K562 (cell line): ENCODE data around the gene PTP4A2. TPM values are rescaled to one million over a fixed set of nuclear protein-coding genes. Genes with fewer than 3 reads are reported as not detected.

Source experiments
- ATAC-seq: fragments of 200-7000 bp; cut with Tn5 transposase; 3 replicates; pipeline ENCODE4 v1.9.1; 2020; ENCODE audit warnings: moderate library complexity
- BruUV-seq: library from RNA; stranded (reverse); fragments of 400-500 nt; replicated peaks from 2 replicates; lab custom pipeline; 2021; lab: Mats Ljungman, UMichigan
- CTCF ChIA-PET: fragments of 300-600 bp; formaldehyde crosslinking; extraction: SDS; loops from one replicate; lab custom pipeline; 2021; ENCODE audit warnings: low intra/inter-chr PET ratio; lab: Yijun Ruan, JAX
- POLR2A ChIA-PET: fragments of 300-600, 350-650 bp; sonication (Branson Sonifier 250); formaldehyde crosslinking; extraction: SDS; loops from one replicate; lab custom pipeline; 2021; ENCODE audit warnings: antibody characterized with exemption, inconsistent platforms; lab: Yijun Ruan, JAX
- DNase-seq, 4 experiments: peaks; one replicate each; pipeline versions ENCODE4 v3.0.0 to v3.0.0-alpha.2; 2011 to 2018; ENCODE audit warnings: low spot score in 3 of 4, mixed read lengths in 3 of 4; ENCODE audit errors: extremely low read depth in 1 of 4
- FAIRE-seq: peaks from 2 replicates; lab custom pipeline; 2011; peaks lifted over from hg19 to GRCh38; lab: Jason Lieb, UNC
- H2AFZ ChIP-seq: 2 replicates; pipeline ENCODE4 v1.6.0; 2011; ENCODE audit warnings: low read depth, low read length, control low read depth, inconsistent platforms
- H3K27ac ChIP-seq: fragments of 200-600 bp; 3 replicates; pipeline ENCODE4 v1.8.0; 2011; ENCODE audit warnings: low read depth, mild to moderate bottlenecking, control low read depth, inconsistent platforms, low read length, moderate library complexity, mixed read lengths; ENCODE audit errors: extremely low read depth
- H3K27me3 ChIP-seq, 2 experiments: fragments of 300-600 bp in 1 of 2; 2 replicates in 1 of 2; 3 replicates in 1 of 2; pipeline versions ENCODE4 v1.6.0 to v1.8.0; 2011; ENCODE audit warnings: inconsistent platforms in 2 of 2, low read length in 2 of 2, mild to moderate bottlenecking in 1 of 2, mixed read lengths in 1 of 2, moderate library complexity in 1 of 2; ENCODE audit not compliant: control insufficient read depth in 2 of 2, insufficient read depth in 2 of 2
- H3K36me3 ChIP-seq: fragments of 300-600 bp; 3 replicates; pipeline ENCODE4 v1.8.0; 2011; ENCODE audit warnings: mild to moderate bottlenecking, low read length, inconsistent platforms; ENCODE audit not compliant: control insufficient read depth, insufficient read depth
- H3K4me1 ChIP-seq, 2 experiments: fragments of 200-600 bp in 1 of 2; replicated peaks in 1 of 2; 2 replicates in 1 of 2; 3 replicates in 1 of 2; pipeline versions ENCODE4 v1.5.1 to v1.8.0; 2011; ENCODE audit warnings: inconsistent platforms in 2 of 2, low read length in 2 of 2, mild to moderate bottlenecking in 1 of 2, mixed read lengths in 1 of 2, moderate library complexity in 1 of 2; ENCODE audit not compliant: control insufficient read depth in 2 of 2, insufficient read depth in 2 of 2
- H3K4me2 ChIP-seq: 2 replicates; pipeline ENCODE4 v1.6.1; 2011; ENCODE audit warnings: low read length, control low read depth, inconsistent platforms, mixed read lengths; ENCODE audit not compliant: insufficient read depth
- H3K4me3 ChIP-seq: fragments of 200-600 bp; sonication (generic), shearing (Covaris generic); 2 replicates; pipeline ENCODE4 v1.5.1; 2016; ENCODE audit warnings: control low read depth, inconsistent platforms
- H3K79me2 ChIP-seq: fragments of 200-600 bp; 3 replicates; pipeline ENCODE4 v1.8.0; 2011; ENCODE audit warnings: low read length, inconsistent platforms; ENCODE audit not compliant: control insufficient read depth, insufficient read depth
- H3K9ac ChIP-seq, 2 experiments: 2 replicates each; pipeline versions ENCODE4 v1.6.0 to v1.6.1; 2011; ENCODE audit warnings: low read depth in 2 of 2, low read length in 2 of 2, control low read depth in 1 of 2, inconsistent platforms in 1 of 2, mild to moderate bottlenecking in 1 of 2, mixed read lengths in 1 of 2; ENCODE audit not compliant: insufficient read depth in 1 of 2
- H3K9me1 ChIP-seq: one replicate; pipeline ENCODE4 v1.6.0; 2011; ENCODE audit warnings: inconsistent platforms, mild to moderate bottlenecking, low read length, moderate library complexity; ENCODE audit not compliant: control insufficient read depth, insufficient read depth
- H3K9me3 ChIP-seq: replicated peaks from 2 replicates; pipeline ENCODE4 v1.5.1; 2011; ENCODE audit warnings: low read depth, low read length, inconsistent platforms; ENCODE audit not compliant: control insufficient read depth, insufficient read depth
- H4K20me1 ChIP-seq: replicated peaks from 2 replicates; pipeline ENCODE4 v1.6.1; 2011; ENCODE audit warnings: low read length, inconsistent platforms, mixed read lengths; ENCODE audit not compliant: control insufficient read depth, insufficient read depth
- ATF7 ChIP-seq: fragments of 450-650 bp; IDR thresholded peaks from 2 replicates; pipeline ENCODE4 v1.7.1; 2014; ENCODE audit warnings: mild to moderate bottlenecking, moderate library complexity
- CEBPG ChIP-seq, 3 experiments: fragments of 200-800 bp in 1 of 3; sonication (Bioruptor generic) in 1 of 3; sonication (generic) in 1 of 3; formaldehyde crosslinking in 1 of 3; IDR thresholded peaks in 2 of 3; conservative IDR thresholded peaks in 1 of 3; 2 replicates each; pipeline versions ENCODE4 v1.6.1 to v1.8.0; 2016 to 2022; ENCODE audit warnings: missing compliant biosample characterization in 2 of 3, missing genetic modification characterization in 2 of 3, mild to moderate bottlenecking in 1 of 3, missing genetic modification reagents in 1 of 3
- EP400 ChIP-seq: fragments of 450-650 bp; IDR thresholded peaks from 2 replicates; pipeline ENCODE4 v1.6.1; 2017; ENCODE audit warnings: antibody characterized with exemption, mild to moderate bottlenecking, moderate library complexity
- GATAD2A ChIP-seq: fragments of 450-650 bp; IDR thresholded peaks from 2 replicates; pipeline ENCODE4 v1.6.1; 2017
- NR2C2 ChIP-seq, 2 experiments: fragments of 200-800 bp in 1 of 2; sonication (Bioruptor generic) in 1 of 2; sonication (generic) in 1 of 2; formaldehyde crosslinking in 1 of 2; IDR thresholded peaks; 2 replicates each; pipeline versions ENCODE4 v1.6.1 to v1.8.0; 2016 to 2022; ENCODE audit warnings: mild to moderate bottlenecking in 1 of 2, missing compliant biosample characterization in 1 of 2, missing genetic modification characterization in 1 of 2, missing genetic modification reagents in 1 of 2
- ZNF583 ChIP-seq: fragments of 250-450 bp; sonication (Bioruptor Pico); IDR thresholded peaks from 2 replicates; pipeline ENCODE4 v1.4.0; 2020
- WGBS: fragments of 100-300 bp; shearing (Covaris generic); methylation state at CpG from one replicate; pipeline ENCODE4 v1.1.6; 2016; ENCODE audit warnings: low coverage, mixed read lengths; ENCODE audit not compliant: insufficient coverage; ENCODE audit errors: missing lambda C conversion rate; 5-methylcytosine and 5-hydroxymethylcytosine counted together
- in situ Hi-C: fragments of 300-500 bp; cut with MboI; formaldehyde crosslinking; loops from 4 replicates; pipeline ENCODE4 v1.15.0; 2018; ENCODE audit warnings: inconsistent platforms, mixed read lengths
- intact Hi-C: fragments of 100-400 bp; cut with micrococcal nuclease; formaldehyde crosslinking; loops from 2 replicates; pipeline ENCODE4 v1.14.2; 2022
- polyA plus RNA-seq, 8 experiments: library from polyadenylated mRNA; depleted of rRNA in 4 of 8; stranded (reverse) in 5 of 8; unstranded in 3 of 8; fragments of >200 nt; fragmentation: Nextera tagmentation in 2 of 8; fragmentation: Illumina TruSeq in 1 of 8; extraction: Ambion mirVana in 2 of 8; extraction: Trizol in 1 of 8; gene quantifications; 2 replicates each; pipeline versions ENCODE4 v1.2.1 to v1.2.3, GENCODE V29; 2011 to 2014; ENCODE audit warnings: inconsistent platforms in 1 of 8, missing spikeins in 1 of 8
- total RNA-seq, 7 experiments: library from RNA; depleted of rRNA in 6 of 7; stranded (reverse); fragments of >200 nt in 6 of 7; fragmentation: Illumina TruSeq in 2 of 7; extraction: Trizol in 2 of 7; gene quantifications; 2 replicates each; pipeline versions ENCODE4 v1.2.1 to v1.2.3, GENCODE V29; 2011 to 2021; ENCODE audit warnings: low replicate concordance in 1 of 7
- TF ChIP-seq, protein P1 (sequence below), 2 experiments: fragments of 450-650 bp in 1 of 2; sonication (generic) in 1 of 2; formaldehyde crosslinking in 1 of 2; IDR thresholded peaks in 1 of 2; conservative IDR thresholded peaks in 1 of 2; 2 replicates each; pipeline versions ENCODE4 v1.6.1 to v1.8.1; 2016 to 2023; ENCODE audit warnings: mild to moderate bottlenecking in 2 of 2, moderate library complexity in 2 of 2, inconsistent platforms in 1 of 2, missing genetic modification reagents in 1 of 2
- TF ChIP-seq, protein P2 (sequence below): fragments of 450-650 bp; IDR thresholded peaks from 2 replicates; pipeline ENCODE4 v1.7.0; 2016; ENCODE audit warnings: borderline replicate concordance

PTP4A2 gene
- total and polyA plus RNA-seq, 9 of the 15 experiments (the other 6 are each of a cell fraction or from before 2014, with no cell fraction given), result 197 to 870 (median 480) TPM

DNA sequence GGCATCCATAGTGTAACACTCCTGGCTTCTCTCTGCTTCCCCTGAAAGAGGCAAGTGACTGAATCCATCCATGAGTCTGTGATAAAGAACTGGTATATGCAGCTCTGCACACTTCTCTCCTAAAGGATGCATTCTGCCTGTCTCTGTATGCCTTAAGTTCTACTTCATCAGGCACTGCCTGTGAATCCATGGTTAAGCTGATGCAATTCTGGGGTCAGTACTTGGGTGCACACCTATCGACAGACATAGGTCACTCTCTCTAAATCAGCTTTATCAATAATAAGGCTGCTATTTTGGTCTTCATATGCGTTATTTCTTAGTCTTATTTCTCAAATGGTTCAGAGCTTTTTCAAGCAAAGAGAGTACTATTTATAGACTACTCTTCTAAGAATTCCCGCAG, 32.7 kb upstream of the PTP4A2 start:
- Histone ChIP-seq H4K20me1 (no peaks in the 10 kb centered on the region), H3K9me3 (no peaks in the 10 kb centered on the region), H3K79me2 (no peaks in the 10 kb centered on the region), H3K9ac (peak overlapping the region in 1 of 2 experiments; percentile 43; a peak in 1 of 4 replicates), H3K27ac (no peak overlapping the region), H3K4me3 (no peak overlapping the region), H2AFZ (peak overlapping the region; percentile 14), H3K9me1 (no peaks in the 10 kb centered on the region), H3K27me3 (no peaks in the 10 kb centered on the region), H3K36me3 (no peaks in the 10 kb centered on the region), H3K4me1 (peaks cover 0 to 3% of the 10 kb centered on the region in 2 experiments; a peak in 3 of 5 replicates), H3K4me2 (peak overlapping the region; percentile 29; the same call in 1 of the 2 replicates)
- FAIRE-seq (no peak), DNase-seq (no peak), ATAC-seq (peak; percentile 77)
- no TSS peak for BruUV-seq
- ChIA-PET POLR2A (interaction anchor here (0.6 to 2.0 kb wide), 6 partner anchors 10 to 141 kb away, joined by 3 to 10 read pairs (median 3); no protein-coding TSS in a partner anchor), CTCF (interaction anchor here (0.6 kb wide), 1 partner anchor 38 kb away, joined by 4 read pairs; no protein-coding TSS in a partner anchor)
- TF ChIP-seq GATAD2A (no peak), NR2C2 (CRISPR knock-in tag; IDR thresholded peaks at IDR 0.05) (no peak), NR2C2 (tag; IDR thresholded peaks at IDR 0.05) (0 out of 2 replicates have a peak, but pooled peaks have one; percentile 18), ZNF583 (CRISPR knock-in tag) (no peak), ATF7 (0 out of 2 replicates have a peak, but pooled peaks have one; percentile 28), CEBPG (CRISPR knock-in tag; IDR thresholded peaks at IDR 0.05) (peak; percentile 82), CEBPG (tag; conservative IDR thresholded peaks at IDR 0.05 in 1 of 2, IDR thresholded peaks at IDR 0.05 in 1 of 2) (peak in 1 of 2 experiments; percentile 72; a peak in 3 of 4 replicates), EP400 (0 out of 2 replicates have a peak, but pooled peaks have one; percentile 25)
- TF ChIP-seq, protein P1, sequence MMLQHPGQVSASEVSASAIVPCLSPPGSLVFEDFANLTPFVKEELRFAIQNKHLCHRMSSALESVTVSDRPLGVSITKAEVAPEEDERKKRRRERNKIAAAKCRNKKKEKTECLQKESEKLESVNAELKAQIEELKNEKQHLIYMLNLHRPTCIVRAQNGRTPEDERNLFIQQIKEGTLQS (IDR thresholded peaks at IDR 0.05), result peak; percentile 71; the same call in 1 of the 2 replicates
- TF ChIP-seq, protein P1 (CRISPR knock-in tag; conservative IDR thresholded peaks at IDR 0.05), result no peak
- TF ChIP-seq, protein P2, sequence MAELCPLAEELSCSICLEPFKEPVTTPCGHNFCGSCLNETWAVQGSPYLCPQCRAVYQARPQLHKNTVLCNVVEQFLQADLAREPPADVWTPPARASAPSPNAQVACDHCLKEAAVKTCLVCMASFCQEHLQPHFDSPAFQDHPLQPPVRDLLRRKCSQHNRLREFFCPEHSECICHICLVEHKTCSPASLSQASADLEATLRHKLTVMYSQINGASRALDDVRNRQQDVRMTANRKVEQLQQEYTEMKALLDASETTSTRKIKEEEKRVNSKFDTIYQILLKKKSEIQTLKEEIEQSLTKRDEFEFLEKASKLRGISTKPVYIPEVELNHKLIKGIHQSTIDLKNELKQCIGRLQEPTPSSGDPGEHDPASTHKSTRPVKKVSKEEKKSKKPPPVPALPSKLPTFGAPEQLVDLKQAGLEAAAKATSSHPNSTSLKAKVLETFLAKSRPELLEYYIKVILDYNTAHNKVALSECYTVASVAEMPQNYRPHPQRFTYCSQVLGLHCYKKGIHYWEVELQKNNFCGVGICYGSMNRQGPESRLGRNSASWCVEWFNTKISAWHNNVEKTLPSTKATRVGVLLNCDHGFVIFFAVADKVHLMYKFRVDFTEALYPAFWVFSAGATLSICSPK, result no peak
- in situ Hi-C loops (loop anchor here (5.0 kb wide), 1 partner anchor 91 kb away; no protein-coding TSS in a partner anchor), intact Hi-C loops (loop anchor here (10.0 kb wide), 1 partner anchor 444 kb away; no protein-coding TSS in a partner anchor)
- 11% methylated on average over 3 of the region's 3 CpGs for WGBS
